MM.1S (cell line): Measurements from ENCODE around the gene PHLDB3.

Experiments used
- CTCF ChIP-seq: fragments of 300-600 bp; sonication (generic); IDR thresholded peaks from 2 replicates; pipeline ENCODE4 v1.5.1; 2016; ENCODE audit warnings: antibody characterized with exemption, low read length, mixed read lengths
- EZH2 ChIP-seq: fragments of 300-600 bp; sonication (generic); optimal IDR thresholded peaks from 2 replicates; pipeline ENCODE3; 2017; ENCODE audit warnings: low read depth, mild to moderate bottlenecking, antibody characterized with exemption, low read length, mixed read lengths
- EZH2phosphoT487 ChIP-seq: fragments of 300-600 bp; sonication (generic); IDR thresholded peaks from 2 replicates; pipeline ENCODE4 v1.6.1; 2018; ENCODE audit warnings: antibody characterized with exemption, low read length

DNA sequence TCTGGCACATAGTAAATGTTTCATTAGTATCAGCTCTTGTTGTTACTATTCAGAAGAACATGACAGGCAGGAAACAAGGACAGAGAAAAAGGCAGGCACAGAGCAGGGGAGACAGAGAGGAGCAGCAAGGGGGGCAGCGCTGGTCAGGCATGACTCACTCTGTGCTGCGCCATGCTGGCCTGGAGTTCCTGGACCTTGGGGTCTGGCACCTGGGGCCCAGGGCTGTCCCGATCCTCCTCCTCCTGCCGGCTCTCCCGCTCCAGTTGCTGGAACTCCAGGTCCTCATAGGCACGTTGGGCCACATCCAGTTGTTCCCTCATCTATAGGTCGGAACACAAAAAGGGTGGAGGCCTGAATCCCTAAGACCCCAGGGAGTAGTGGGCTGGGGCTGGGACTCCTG, 7.6 kb downstream of the PHLDB3 start:
- no peak for TF ChIP-seq CTCF
- TF ChIP-seq EZH2 = no peak
- no peak for TF ChIP-seq EZH2phosphoT487
